Measurements from ENCODE around the gene HSPA12A. TPM values are rescaled to one million over a fixed set of nuclear protein-coding genes. Genes with fewer than 3 reads are reported as not detected.

Gene HSPA12A
- total RNA-seq, 1 experiment from 2014 or later, result 2.4 TPM

DNA sequence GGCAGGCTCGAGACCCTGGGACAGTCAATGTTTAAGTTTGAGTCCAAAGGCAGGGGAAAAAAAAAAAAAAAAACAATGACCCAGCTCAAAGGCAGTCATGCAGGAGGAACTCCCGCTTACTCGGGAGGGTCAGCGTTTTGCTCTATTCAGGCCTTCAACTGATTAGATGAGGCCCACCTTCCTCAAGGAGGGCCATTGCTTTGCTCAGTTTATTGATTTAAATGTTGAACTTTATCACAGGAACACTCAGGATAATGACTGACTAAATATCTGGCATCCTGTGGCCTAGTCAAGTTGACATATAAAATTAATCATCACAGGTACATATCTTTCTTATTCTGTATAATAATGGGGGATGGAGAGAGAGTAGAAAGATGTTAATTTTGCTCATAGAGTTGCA is 52.6 kb downstream of the HSPA12A start:
- Mint-ChIP-seq H3K4me1 (ENCODE audit: low read depth, unreplicated experiment) (no peaks in the 10 kb centered on the region), H3K27me3 (ENCODE audit: unreplicated experiment) (peaks cover 25% of the 10 kb centered on the region), H3K9me3 (ENCODE audit: low read depth, unreplicated experiment) (no peaks in the 10 kb centered on the region), H3K36me3 (ENCODE audit: insufficient read depth, unreplicated experiment) (no peaks in the 10 kb centered on the region), H3K27ac (ENCODE audit: unreplicated experiment) (no peak overlapping the region), H3K4me3 (ENCODE audit: low read depth, unreplicated experiment) (no peak overlapping the region)
- intact Hi-C loops (cut with micrococcal nuclease; ENCODE audit: unreplicated experiment), result no loop called here
- TF ChIP-seq, protein P1, sequence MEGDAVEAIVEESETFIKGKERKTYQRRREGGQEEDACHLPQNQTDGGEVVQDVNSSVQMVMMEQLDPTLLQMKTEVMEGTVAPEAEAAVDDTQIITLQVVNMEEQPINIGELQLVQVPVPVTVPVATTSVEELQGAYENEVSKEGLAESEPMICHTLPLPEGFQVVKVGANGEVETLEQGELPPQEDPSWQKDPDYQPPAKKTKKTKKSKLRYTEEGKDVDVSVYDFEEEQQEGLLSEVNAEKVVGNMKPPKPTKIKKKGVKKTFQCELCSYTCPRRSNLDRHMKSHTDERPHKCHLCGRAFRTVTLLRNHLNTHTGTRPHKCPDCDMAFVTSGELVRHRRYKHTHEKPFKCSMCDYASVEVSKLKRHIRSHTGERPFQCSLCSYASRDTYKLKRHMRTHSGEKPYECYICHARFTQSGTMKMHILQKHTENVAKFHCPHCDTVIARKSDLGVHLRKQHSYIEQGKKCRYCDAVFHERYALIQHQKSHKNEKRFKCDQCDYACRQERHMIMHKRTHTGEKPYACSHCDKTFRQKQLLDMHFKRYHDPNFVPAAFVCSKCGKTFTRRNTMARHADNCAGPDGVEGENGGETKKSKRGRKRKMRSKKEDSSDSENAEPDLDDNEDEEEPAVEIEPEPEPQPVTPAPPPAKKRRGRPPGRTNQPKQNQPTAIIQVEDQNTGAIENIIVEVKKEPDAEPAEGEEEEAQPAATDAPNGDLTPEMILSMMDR (IDR thresholded peaks at IDR 0.05; ENCODE audit: unreplicated experiment), result no peak
- no TSS peak for BruUV-seq (replicated peaks)
- CTCF ChIA-PET, result no interaction called here
- DNase-seq, result no peak

DNA sequence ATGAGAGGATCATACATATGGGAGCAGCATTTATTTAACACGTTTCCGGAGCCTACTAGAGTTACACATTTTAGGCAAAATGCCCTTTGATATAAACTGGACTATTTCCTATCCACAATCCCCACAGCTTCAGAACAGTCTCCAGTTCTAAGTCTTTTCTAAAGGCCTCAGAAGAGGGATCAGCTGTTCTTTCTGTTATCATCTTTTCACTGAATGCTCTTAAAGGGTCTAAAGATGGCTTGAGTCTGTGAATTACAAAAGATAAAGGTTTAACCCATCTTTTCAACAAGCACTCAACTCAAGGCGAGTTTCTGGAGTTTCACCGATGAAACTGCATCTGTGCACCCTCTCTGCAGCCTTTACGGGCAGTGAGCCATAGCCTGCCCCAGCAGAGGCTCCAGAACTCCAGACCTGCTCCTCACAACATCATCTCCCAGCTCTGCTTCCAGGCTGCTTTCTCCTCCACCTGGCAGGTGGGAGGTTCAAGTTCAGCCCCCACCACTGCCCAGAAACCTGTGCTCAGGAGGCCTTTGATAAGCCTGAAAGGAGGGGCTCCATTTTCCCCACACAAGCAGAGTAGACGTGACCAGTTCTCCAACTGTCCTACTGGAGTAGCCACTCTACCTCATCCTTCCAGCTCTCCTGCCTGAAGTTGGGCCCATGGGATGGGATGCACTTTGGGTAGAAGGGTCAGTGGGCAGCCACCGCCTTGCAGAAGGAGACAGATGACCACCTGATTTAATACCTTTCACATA is 53.4 kb downstream of the HSPA12A start:
- H3K9me3 Mint-ChIP-seq (ENCODE audit: low read depth, unreplicated experiment), result no peaks in the 10 kb centered on the region
- H3K27ac Mint-ChIP-seq (ENCODE audit: unreplicated experiment), result no peak overlapping the region
- intact Hi-C loops (cut with micrococcal nuclease; ENCODE audit: unreplicated experiment), result no loop called here
- DNase-seq, result no peak
- H3K4me1 Mint-ChIP-seq (ENCODE audit: low read depth, unreplicated experiment), result no peaks in the 10 kb centered on the region
- H3K4me3 Mint-ChIP-seq (ENCODE audit: low read depth, unreplicated experiment), result no peak overlapping the region
- BruUV-seq (replicated peaks), result no TSS peak
- CTCF ChIA-PET, result interaction anchor here (0.6 kb wide), 1 partner anchor 157 kb away, joined by 4 read pairs; no protein-coding TSS in a partner anchor
- H3K27me3 Mint-ChIP-seq (ENCODE audit: unreplicated experiment), result peaks cover 17% of the 10 kb centered on the region
- TF ChIP-seq, protein P1 (IDR thresholded peaks at IDR 0.05; ENCODE audit: unreplicated experiment), result no peak
- H3K36me3 Mint-ChIP-seq (ENCODE audit: insufficient read depth, unreplicated experiment), result no peaks in the 10 kb centered on the region

DNA sequence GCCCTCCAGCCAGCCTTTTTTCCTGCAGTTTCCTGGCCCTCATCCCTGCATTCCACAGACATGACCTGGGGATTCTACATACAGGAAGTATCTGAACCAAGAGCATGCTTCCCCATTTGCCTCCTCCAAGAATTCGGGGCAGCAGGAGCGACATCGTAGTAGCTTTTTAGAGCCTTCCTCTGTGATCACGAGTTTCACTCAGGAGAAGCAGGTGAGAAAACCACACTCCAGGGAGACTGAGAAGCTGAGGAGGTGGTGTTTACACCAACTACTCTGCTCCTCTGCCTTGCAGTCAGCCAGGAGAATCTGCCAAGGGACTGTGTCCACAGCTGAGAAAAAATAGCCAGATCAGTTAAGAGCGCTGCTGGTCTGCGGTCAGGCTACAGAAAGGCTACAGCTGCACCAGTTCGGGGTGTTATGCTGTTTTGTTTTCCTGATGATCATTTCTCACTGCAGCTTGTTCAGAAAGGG is 54.1 kb downstream of the HSPA12A start:
- CTCF ChIA-PET, result interaction anchor here (0.6 kb wide), 1 partner anchor 156 kb away, joined by 4 read pairs; no protein-coding TSS in a partner anchor
- Mint-ChIP-seq H3K36me3 (ENCODE audit: insufficient read depth, unreplicated experiment) (no peaks in the 10 kb centered on the region), H3K27me3 (ENCODE audit: unreplicated experiment) (peaks cover 16% of the 10 kb centered on the region), H3K27ac (ENCODE audit: unreplicated experiment) (no peak overlapping the region), H3K4me1 (ENCODE audit: low read depth, unreplicated experiment) (no peaks in the 10 kb centered on the region), H3K9me3 (ENCODE audit: low read depth, unreplicated experiment) (no peaks in the 10 kb centered on the region), H3K4me3 (ENCODE audit: low read depth, unreplicated experiment) (no peak overlapping the region)
- TF ChIP-seq, protein P1 (IDR thresholded peaks at IDR 0.05; ENCODE audit: unreplicated experiment), result no peak
- DNase-seq, result no peak
- intact Hi-C loops (cut with micrococcal nuclease; ENCODE audit: unreplicated experiment), result no loop called here
- no TSS peak for BruUV-seq (replicated peaks)

DNA sequence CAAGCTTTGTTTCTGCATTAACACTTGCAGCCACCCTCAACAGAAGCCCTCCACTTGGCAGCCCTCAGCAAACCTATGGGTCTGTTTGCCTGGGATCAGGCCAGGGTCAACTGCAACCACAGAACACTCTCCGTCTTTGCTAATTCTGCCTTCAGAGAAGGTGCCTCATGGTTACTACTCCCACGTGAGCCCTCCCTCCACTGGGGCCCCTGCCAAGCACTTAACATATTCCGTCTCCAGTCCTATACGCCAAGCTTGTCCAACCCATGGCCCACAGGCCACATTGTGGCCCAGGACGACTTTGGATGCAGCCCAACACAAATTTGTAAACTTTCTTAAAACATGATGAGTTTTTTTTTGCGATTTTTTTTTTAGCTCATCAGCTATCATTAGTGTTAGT is 54.7 kb downstream of the HSPA12A start:
- CTCF ChIA-PET, result interaction anchor here (0.6 kb wide), 1 partner anchor 124 kb away, joined by 9 read pairs; no protein-coding TSS in a partner anchor

More for the DNA sequence above, 54.7 kb downstream of the HSPA12A start:
- Mint-ChIP-seq H3K27me3 (ENCODE audit: unreplicated experiment) (peaks cover 16% of the 10 kb centered on the region), H3K4me3 (ENCODE audit: low read depth, unreplicated experiment) (no peak overlapping the region), H3K9me3 (ENCODE audit: low read depth, unreplicated experiment) (no peaks in the 10 kb centered on the region), H3K4me1 (ENCODE audit: low read depth, unreplicated experiment) (no peaks in the 10 kb centered on the region), H3K27ac (ENCODE audit: unreplicated experiment) (no peak overlapping the region), H3K36me3 (ENCODE audit: insufficient read depth, unreplicated experiment) (no peaks in the 10 kb centered on the region)
- intact Hi-C loops (cut with micrococcal nuclease; ENCODE audit: unreplicated experiment), result no loop called here
- no TSS peak for BruUV-seq (replicated peaks)
- TF ChIP-seq, protein P1 (IDR thresholded peaks at IDR 0.05; ENCODE audit: unreplicated experiment), result no peak
- DNase-seq, result no peak
